HepG2 (cell line): ENCODE results near the gene FGA. TPM values are rescaled to one million over a fixed set of nuclear protein-coding genes. Genes with fewer than 3 reads are reported as not detected.

Experiments used
- ADNP ChIP-seq: sonication (generic); formaldehyde crosslinking; IDR thresholded peaks from 2 replicates; pipeline ENCODE4 v1.4.0; 2020; ENCODE audit warnings: missing genetic modification reagents
- BCL6 ChIP-seq: IDR thresholded peaks from 2 replicates; pipeline ENCODE4 v1.6.1; 2016; ENCODE audit warnings: missing genetic modification reagents, missing compliant biosample characterization
- CTCF ChIP-seq: sonication (generic); formaldehyde crosslinking; IDR thresholded peaks from 2 replicates; pipeline ENCODE4 v1.5.0; 2020; ENCODE audit warnings: mild to moderate bottlenecking, missing genetic modification reagents, moderate library complexity
- GFI1 ChIP-seq: sonication (generic); formaldehyde crosslinking; IDR thresholded peaks from 2 replicates; pipeline ENCODE4 v1.5.0; 2020; ENCODE audit warnings: missing genetic modification reagents, mild to moderate bottlenecking, borderline replicate concordance
- HNF4G ChIP-seq, 2 experiments: sonication (generic) in 1 of 2; formaldehyde crosslinking in 1 of 2; IDR thresholded peaks; 2 replicates each; pipeline versions ENCODE4 v1.4.0 to v1.6.1; 2011 to 2020; ENCODE audit warnings: borderline replicate concordance in 2 of 2, low read depth in 2 of 2, mild to moderate bottlenecking in 2 of 2, low read length in 1 of 2, missing genetic modification reagents in 1 of 2, moderate library complexity in 1 of 2
- ISX ChIP-seq: sonication (generic); formaldehyde crosslinking; conservative IDR thresholded peaks from 2 replicates; pipeline ENCODE4 v1.5.0; 2020; ENCODE audit warnings: missing genetic modification reagents
- MAX ChIP-seq: IDR thresholded peaks from 2 replicates; pipeline ENCODE4 v1.6.1; 2012; ENCODE audit warnings: inconsistent platforms
- PATZ1 ChIP-seq: sonication (generic); formaldehyde crosslinking; IDR thresholded peaks from 2 replicates; pipeline ENCODE4 v1.4.0; 2020; ENCODE audit warnings: missing genetic modification reagents
- RARA ChIP-seq: IDR thresholded peaks from 2 replicates; pipeline ENCODE4 v1.6.1; 2016; ENCODE audit warnings: missing genetic modification reagents, missing compliant biosample characterization
- SOX13 ChIP-seq, 3 experiments: fragments of 450-650 bp in 1 of 3; sonication (generic) in 1 of 3; formaldehyde crosslinking in 1 of 3; IDR thresholded peaks in 2 of 3; conservative IDR thresholded peaks in 1 of 3; 2 replicates each; pipeline versions ENCODE4 v1.5.0 to v1.6.1; 2016 to 2020; ENCODE audit warnings: antibody characterized with exemption in 1 of 3, mild to moderate bottlenecking in 1 of 3, missing compliant biosample characterization in 1 of 3, missing genetic modification reagents in 1 of 3, moderate library complexity in 1 of 3
- TBL1XR1 ChIP-seq: fragments of 150-350 bp; IDR thresholded peaks from 2 replicates; pipeline ENCODE4 v1.6.1; 2014; ENCODE audit warnings: borderline replicate concordance, low read length; ENCODE audit not compliant: partially characterized antibody
- TOE1 ChIP-seq: sonication (generic); formaldehyde crosslinking; IDR thresholded peaks from 2 replicates; pipeline ENCODE4 v1.4.0; 2020; ENCODE audit warnings: mild to moderate bottlenecking, missing genetic modification reagents
- ZBTB26 ChIP-seq: IDR thresholded peaks from 2 replicates; pipeline ENCODE4 v1.6.1; 2016; ENCODE audit warnings: missing compliant biosample characterization, missing genetic modification reagents, borderline replicate concordance
- ZBTB7B ChIP-seq: sonication (generic); formaldehyde crosslinking; IDR thresholded peaks from 2 replicates; pipeline ENCODE4 v1.4.0; 2020; ENCODE audit warnings: missing genetic modification reagents
- ZFP36L2 ChIP-seq: sonication (generic); formaldehyde crosslinking; IDR thresholded peaks from 2 replicates; pipeline ENCODE4 v1.4.0; 2020; ENCODE audit warnings: missing genetic modification reagents
- ZNF570 ChIP-seq: sonication (generic); formaldehyde crosslinking; IDR thresholded peaks from 2 replicates; pipeline ENCODE4 v1.4.0; 2020; ENCODE audit warnings: mild to moderate bottlenecking, missing genetic modification reagents, borderline replicate concordance
- ZSCAN22 ChIP-seq: sonication (generic); formaldehyde crosslinking; IDR thresholded peaks from 2 replicates; pipeline ENCODE4 v1.4.0; 2020; ENCODE audit warnings: mild to moderate bottlenecking, missing genetic modification reagents
- polyA plus RNA-seq, 8 experiments: library from polyadenylated mRNA; depleted of rRNA in 3 of 8; stranded (reverse) in 7 of 8; unstranded in 1 of 8; fragments of >200 nt; fragmentation: Illumina TruSeq in 4 of 8; extraction: Trizol in 4 of 8; gene quantifications; 2 replicates each; pipeline versions ENCODE4 v1.2.1 to v1.2.3, GENCODE V29; 2011 to 2016; ENCODE audit warnings: low read depth in 4 of 8, missing spikeins in 1 of 8, mixed read lengths in 1 of 8; ENCODE audit not compliant: insufficient read depth in 1 of 8
- total RNA-seq, 5 experiments: library from RNA; depleted of rRNA; stranded (reverse); fragments of >200 nt; fragmentation: Illumina TruSeq; extraction: Trizol; gene quantifications; 2 replicates each; pipeline ENCODE4 v1.2.3, GENCODE V29; 2016; ENCODE audit warnings: low read depth in 1 of 5
- TF ChIP-seq, protein P1 (sequence below), 2 experiments: IDR thresholded peaks; 2 replicates each; pipeline ENCODE4 v1.6.1; 2011 to 2012; ENCODE audit warnings: low read length in 2 of 2, borderline replicate concordance in 1 of 2, low read depth in 1 of 2, mild to moderate bottlenecking in 1 of 2, moderate library complexity in 1 of 2
- TF ChIP-seq, protein P2 (sequence below): IDR thresholded peaks from 2 replicates; pipeline ENCODE4 v1.6.1; 2018; ENCODE audit warnings: missing genetic modification reagents, mild to moderate bottlenecking, missing compliant biosample characterization

Gene FGA
- total and polyA plus RNA-seq, 2 of the 13 experiments (the other 11 are each of a cell fraction or from before 2014, with no cell fraction given), result 640 to 1,523 TPM

DNA sequence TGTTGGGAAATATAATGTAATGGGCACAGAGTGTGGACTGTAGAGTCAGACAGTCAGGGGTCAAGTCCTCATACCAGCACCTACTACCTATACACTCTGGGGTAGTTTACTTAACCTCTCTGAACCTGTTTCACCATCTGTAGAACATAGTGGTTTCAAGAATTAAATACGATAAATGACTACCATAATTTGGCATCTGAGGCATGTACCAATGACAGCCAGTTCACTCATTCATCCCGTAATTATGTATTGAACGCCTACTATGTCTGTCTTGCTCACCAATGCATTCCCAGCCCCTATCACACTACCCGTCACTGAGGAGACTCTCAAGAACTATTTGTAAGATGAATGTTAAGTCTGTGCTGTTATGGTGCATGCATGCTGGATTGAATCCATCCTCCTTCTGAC, 29.7 kb downstream of the FGA start (continued):
- TF ChIP-seq CTCF (CRISPR knock-in tag) (no peak), GFI1 (CRISPR knock-in tag) (no peak), HNF4G (IDR thresholded peaks at IDR 0.05; ENCODE audit: borderline replicate concordance, low read depth, low read length) (peak; percentile 70; the same call in 1 of the 2 replicates), HNF4G (CRISPR knock-in tag; IDR thresholded peaks at IDR 0.05; ENCODE audit: borderline replicate concordance, low read depth) (no peak), ZNF570 (CRISPR knock-in tag) (no peak), ZBTB7B (peak; percentile 52; the same call in 1 of the 2 replicates), ZBTB26 (CRISPR knock-in tag) (no peak), MAX (no peak), ISX (CRISPR knock-in tag) (no peak), ZFP36L2 (no peak), TOE1 (no peak), RARA (CRISPR knock-in tag) (peak; percentile 98), SOX13 (IDR thresholded peaks at IDR 0.05) (0 out of 2 replicates have a peak, but pooled peaks have one; percentile 31), SOX13 (CRISPR knock-in tag; conservative IDR thresholded peaks at IDR 0.05 in 1 of 2, IDR thresholded peaks at IDR 0.05 in 1 of 2) (peak in 1 of 2 experiments; percentile 81; a peak in 2 of 4 replicates), BCL6 (CRISPR knock-in tag) (peak; percentile 92), PATZ1 (peak; percentile 24; the same call in 1 of the 2 replicates), ZSCAN22 (no peak), TBL1XR1 (peak; percentile 96), ADNP (CRISPR knock-in tag) (no peak)
- TF ChIP-seq, protein P1, sequence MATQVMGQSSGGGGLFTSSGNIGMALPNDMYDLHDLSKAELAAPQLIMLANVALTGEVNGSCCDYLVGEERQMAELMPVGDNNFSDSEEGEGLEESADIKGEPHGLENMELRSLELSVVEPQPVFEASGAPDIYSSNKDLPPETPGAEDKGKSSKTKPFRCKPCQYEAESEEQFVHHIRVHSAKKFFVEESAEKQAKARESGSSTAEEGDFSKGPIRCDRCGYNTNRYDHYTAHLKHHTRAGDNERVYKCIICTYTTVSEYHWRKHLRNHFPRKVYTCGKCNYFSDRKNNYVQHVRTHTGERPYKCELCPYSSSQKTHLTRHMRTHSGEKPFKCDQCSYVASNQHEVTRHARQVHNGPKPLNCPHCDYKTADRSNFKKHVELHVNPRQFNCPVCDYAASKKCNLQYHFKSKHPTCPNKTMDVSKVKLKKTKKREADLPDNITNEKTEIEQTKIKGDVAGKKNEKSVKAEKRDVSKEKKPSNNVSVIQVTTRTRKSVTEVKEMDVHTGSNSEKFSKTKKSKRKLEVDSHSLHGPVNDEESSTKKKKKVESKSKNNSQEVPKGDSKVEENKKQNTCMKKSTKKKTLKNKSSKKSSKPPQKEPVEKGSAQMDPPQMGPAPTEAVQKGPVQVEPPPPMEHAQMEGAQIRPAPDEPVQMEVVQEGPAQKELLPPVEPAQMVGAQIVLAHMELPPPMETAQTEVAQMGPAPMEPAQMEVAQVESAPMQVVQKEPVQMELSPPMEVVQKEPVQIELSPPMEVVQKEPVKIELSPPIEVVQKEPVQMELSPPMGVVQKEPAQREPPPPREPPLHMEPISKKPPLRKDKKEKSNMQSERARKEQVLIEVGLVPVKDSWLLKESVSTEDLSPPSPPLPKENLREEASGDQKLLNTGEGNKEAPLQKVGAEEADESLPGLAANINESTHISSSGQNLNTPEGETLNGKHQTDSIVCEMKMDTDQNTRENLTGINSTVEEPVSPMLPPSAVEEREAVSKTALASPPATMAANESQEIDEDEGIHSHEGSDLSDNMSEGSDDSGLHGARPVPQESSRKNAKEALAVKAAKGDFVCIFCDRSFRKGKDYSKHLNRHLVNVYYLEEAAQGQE (IDR thresholded peaks at IDR 0.05; ENCODE audit: borderline replicate concordance in 1 of 2, low read depth in 1 of 2, low read length in 2 of 2), result peak in 1 of 2 experiments; percentile 47; a peak in 1 of 4 replicates
- TF ChIP-seq, protein P2, sequence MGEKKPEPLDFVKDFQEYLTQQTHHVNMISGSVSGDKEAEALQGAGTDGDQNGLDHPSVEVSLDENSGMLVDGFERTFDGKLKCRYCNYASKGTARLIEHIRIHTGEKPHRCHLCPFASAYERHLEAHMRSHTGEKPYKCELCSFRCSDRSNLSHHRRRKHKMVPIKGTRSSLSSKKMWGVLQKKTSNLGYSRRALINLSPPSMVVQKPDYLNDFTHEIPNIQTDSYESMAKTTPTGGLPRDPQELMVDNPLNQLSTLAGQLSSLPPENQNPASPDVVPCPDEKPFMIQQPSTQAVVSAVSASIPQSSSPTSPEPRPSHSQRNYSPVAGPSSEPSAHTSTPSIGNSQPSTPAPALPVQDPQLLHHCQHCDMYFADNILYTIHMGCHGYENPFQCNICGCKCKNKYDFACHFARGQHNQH (CRISPR knock-in tag), result no peak
